ENCODE results near the gene TPRN. TPM values are rescaled to one million over a fixed set of nuclear protein-coding genes. Genes with fewer than 3 reads are reported as not detected.

TPRN gene
- total RNA-seq (1 to 10 TPM; 6.3 to 9.6 (median 7.2) TPM), polyA plus RNA-seq (10 to 100 TPM in 1 of 3 donors, 1 to 10 TPM in 2; 4.5 to 10.7 (median 4.7) TPM)
- long read RNA-seq, donor 1, partial matches to known transcripts, result 150 of 152 reads
- long read RNA-seq, donor 1, other reads (novel, unspliced or antisense), result 0 of 152 reads
- long read RNA-seq, donor 2, partial matches to known transcripts, result 0 of 3 reads
- long read RNA-seq, donor 2, other reads (novel, unspliced or antisense), result 0 of 3 reads

DNA sequence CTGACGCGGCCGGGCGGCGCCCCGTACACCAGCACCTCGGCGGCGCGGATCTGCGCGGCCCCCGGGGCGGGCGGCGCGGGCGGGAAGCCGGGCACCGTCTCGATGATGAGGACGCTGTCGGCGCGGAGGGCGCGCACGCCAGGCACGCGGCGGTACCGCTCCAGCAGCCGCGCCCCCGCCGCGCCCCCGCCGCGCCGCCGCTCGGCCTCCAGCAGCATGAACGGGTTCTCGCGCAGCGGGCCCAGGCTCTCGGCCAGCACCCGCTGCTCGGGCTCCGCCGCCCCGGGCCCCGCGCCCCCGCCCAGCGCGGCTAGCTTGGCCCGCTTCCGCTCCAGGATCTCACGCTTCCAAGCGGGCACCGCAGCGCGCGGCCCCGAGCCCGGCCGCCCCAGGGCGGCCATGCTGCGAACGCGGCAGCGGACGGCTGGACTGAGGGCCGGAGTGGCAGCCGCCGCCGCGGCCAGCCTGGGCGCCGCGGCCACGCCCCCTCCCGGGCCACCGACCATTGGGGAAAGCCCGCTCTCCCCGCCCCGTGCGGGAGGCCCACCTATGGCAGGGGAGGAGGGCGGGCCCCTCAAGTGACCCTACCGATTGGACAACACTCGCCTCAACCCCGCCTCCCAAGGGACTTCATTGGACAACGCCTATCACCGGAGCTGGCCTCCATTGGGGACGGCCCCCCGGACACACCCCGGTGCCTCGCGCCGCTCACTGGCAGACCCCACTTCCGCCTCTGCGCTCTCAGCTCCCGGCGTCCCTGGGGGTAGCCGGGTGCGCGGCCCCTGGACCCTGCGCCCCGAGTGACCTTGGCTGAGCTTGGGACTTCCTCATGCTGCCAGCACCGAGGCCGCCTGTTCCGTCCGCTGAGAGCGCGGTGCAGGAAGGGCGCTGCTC, at the start of gene TPRN:
TPRN (minus strand) TSS at position 431 of the 894 bp plus-strand sequence; CDS start at position 401, 30 bp downstream.
- H3K4me1 ChIP-seq, result peaks cover 36 to 88% (median 67%) of the 10 kb centered on the region in 6 donors
- H3K9me3 ChIP-seq, result no peaks in the 10 kb centered on the region
- intact Hi-C loops (cut with DNase I; ENCODE audit: low total_unique reads), result no loop called here
- 0 to 1% (median 1%) methylated on average over 29 to 118 of the region's 118 CpGs for WGBS, 5 donors
- H3K27me3 ChIP-seq (replicated peaks in 1 of 7), result peaks cover 0 to 9% (median 0%) of the 10 kb centered on the region in 7 donors
- peak; percentile 99 for DNase-seq
- no peaks in the 10 kb centered on the region for H3K36me3 ChIP-seq
- peak within 1 kb of the TSS; percentile 58 to 78 (median 62) for H3K4me3 ChIP-seq
- peak in 4 of 11 experiments; percentile 24 to 48 (median 34) for TF ChIP-seq CTCF (IDR thresholded peaks at IDR 0.05 in 8 of 11, conservative IDR thresholded peaks at IDR 0.05 in 3 of 11)
- peak; percentile 50 to 83 (median 58) for TF ChIP-seq POLR2A (IDR thresholded peaks at IDR 0.05)
- peak; percentile 97 to 98 (median 98) for TF ChIP-seq POLR2AphosphoS5 (IDR thresholded peaks at IDR 0.05)
- H3K27ac ChIP-seq, result peak within 1 kb of the TSS; percentile 82 to 95 (median 88)

- DNase-seq, result no peak
- TF ChIP-seq CTCF (IDR thresholded peaks at IDR 0.05 in 8 of 11, conservative IDR thresholded peaks at IDR 0.05 in 3 of 11), result no peak
- no peak for TF ChIP-seq POLR2A (IDR thresholded peaks at IDR 0.05)
- TF ChIP-seq POLR2AphosphoS5 (IDR thresholded peaks at IDR 0.05), result no peak
- intact Hi-C loops (cut with DNase I; ENCODE audit: low total_unique reads), result no loop called here
- 86 to 93% (median 90%) methylated on average over 6 of the region's 6 CpGs for WGBS, 5 donors
- peaks cover 1 to 24% (median 16%) of the 10 kb centered on the region in 6 donors for H3K4me1 ChIP-seq
- H3K9me3 ChIP-seq, result no peaks in the 10 kb centered on the region
- no peak overlapping the region for H3K27ac ChIP-seq
- H3K36me3 ChIP-seq, result peaks cover 0 to 12% (median 10%) of the 10 kb centered on the region in 6 donors
- no peaks in the 10 kb centered on the region for H3K27me3 ChIP-seq (replicated peaks in 1 of 7)
- no peak overlapping the region for H3K4me3 ChIP-seq
Observed at GRCh38 chr9:137247916-137248175, 47.3 kb upstream of the TPRN start.

DNA sequence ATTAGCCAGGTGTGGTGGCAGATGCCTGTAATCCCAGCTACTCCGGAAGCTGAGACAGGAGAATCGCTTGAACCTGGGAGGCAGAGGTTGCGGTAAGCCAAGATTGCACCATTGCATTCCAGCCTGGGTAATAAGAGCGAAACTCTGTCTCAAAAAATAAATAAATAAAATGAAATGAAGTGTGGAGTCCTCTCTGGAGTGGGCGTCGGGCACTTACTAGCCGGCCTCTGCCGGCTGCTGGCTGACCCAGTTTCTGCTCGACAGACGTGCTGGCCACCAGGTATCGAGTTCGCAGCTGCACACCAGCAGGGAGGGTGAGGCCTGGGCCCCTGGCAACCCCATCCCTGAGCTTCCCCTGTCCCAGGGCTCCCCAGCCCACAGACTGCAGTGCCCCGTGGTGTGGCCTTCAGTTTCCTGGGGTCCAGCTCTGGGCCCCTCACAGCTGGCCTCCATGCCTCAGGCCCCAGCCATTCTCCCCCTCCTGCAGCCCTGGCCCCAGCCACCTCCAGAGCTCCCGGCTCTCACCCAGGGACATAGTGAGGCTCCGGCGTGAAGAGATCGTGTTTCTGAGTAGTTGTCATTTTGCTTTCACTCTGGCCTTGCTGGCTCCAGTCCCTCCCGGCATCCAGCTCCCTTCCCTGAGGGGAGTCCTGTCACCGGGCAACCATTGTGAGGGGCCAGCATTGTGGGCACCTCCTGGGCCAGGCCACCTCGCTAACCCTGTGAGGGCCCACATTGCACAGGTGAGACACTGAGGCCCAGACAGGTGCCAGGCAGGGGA, 46.8 kb upstream of the TPRN start:
- Histone ChIP-seq H3K36me3 (peaks cover 0 to 17% (median 15%) of the 10 kb centered on the region in 6 donors), H3K27me3 (replicated peaks in 1 of 7) (no peaks in the 10 kb centered on the region), H3K4me3 (no peak overlapping the region), H3K9me3 (no peaks in the 10 kb centered on the region), H3K27ac (no peak overlapping the region), H3K4me1 (peaks cover 7 to 26% (median 20%) of the 10 kb centered on the region in 6 donors)
- no peak for TF ChIP-seq POLR2AphosphoS5 (IDR thresholded peaks at IDR 0.05)
- no peak for TF ChIP-seq CTCF (IDR thresholded peaks at IDR 0.05 in 8 of 11, conservative IDR thresholded peaks at IDR 0.05 in 3 of 11)
- TF ChIP-seq POLR2A (IDR thresholded peaks at IDR 0.05), result no peak
- WGBS, 5 donors, result 80 to 91% (median 85%) methylated on average over 14 to 20 of the region's 20 CpGs
- intact Hi-C loops (cut with DNase I; ENCODE audit: low total_unique reads), result no loop called here
- no peak for DNase-seq
